HUDEP-2 (cell line): ENCODE measurements around the gene PIGV.

Source experiments
- DNase-seq, 76 experiments: peaks; one replicate each; lab custom pipeline; 2025; ENCODE audit not compliant: unreplicated experiment in 76 of 76; lab: John Stamatoyannopoulos, UW

The PIGV gene

DNA sequence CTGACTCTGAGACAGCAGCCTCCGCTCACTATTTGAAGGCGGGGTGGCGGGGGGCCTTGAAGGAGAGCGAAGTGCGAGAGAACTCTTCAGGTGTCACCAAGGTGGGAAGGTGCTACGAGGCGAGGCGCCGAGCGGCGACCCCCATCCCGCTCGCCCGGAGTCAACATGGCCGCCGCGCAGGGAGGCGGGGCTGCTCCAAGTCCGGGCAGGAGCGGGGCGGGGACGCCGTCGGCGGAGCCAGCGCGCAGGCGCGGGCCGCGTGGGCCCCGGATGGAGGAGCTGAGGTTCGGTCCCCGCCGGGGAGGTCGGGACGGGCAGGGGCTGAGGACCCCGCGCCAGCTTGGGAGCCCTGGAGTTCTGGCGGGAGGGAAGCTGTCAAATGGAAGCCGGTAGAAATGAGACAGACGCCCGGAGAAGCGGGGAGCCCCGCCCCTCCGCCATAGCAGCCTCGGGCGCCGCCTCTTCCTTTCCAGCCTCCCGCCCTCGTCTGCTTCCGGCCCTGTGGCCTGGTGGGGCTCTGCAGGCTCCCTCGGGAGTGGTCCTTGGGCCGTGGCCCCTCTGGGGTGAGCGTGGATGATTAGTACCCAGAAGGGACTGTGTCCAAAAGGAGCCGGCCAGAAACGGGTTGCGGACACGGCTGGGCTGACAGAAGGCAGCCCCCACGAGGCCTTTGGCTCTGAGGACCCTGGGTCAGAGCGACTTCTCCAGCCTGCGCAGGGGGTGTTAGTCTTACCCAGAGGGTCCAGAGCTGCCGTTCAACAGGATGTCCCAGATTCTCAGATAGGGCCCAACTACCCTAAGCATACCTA is at the start of gene PIGV:
TSS of gene PIGV (plus strand) at position 245 of the 809 bp plus-strand sequence. CDS start 2,866 bp downstream, outside the sequence.
- DNase-seq: peak in 71 of 76 experiments; percentile 34 to 95 (median 78)

DNA sequence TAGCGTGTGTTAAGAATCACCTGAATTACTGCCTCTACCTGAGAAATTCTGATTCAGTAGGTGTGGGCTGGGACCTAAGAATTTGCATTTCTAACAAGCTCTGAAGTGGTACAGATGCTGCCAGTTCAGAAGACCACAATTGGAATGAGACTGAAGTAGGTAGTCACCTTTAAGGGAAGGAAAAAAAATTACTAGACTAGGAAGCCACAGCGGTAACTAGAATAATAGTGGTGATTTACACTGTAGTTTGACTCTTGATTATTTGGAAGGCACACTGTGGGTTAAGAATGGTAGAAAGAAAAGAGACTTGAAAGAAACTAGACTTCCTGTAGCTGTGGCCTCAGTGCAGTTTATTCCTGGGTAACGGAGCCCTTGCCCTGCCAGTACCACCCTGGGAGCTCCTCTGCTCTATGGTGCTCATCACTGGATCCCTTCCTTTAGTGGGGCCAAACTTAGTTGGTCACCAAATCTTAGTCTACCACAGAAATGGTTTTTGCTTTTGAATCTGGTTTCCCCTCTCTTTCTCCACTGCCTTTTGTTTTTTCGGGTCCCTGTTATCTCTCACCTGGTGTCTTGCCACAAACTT is 48.3 kb upstream of the PIGV start:
- no peak for DNase-seq

DNA sequence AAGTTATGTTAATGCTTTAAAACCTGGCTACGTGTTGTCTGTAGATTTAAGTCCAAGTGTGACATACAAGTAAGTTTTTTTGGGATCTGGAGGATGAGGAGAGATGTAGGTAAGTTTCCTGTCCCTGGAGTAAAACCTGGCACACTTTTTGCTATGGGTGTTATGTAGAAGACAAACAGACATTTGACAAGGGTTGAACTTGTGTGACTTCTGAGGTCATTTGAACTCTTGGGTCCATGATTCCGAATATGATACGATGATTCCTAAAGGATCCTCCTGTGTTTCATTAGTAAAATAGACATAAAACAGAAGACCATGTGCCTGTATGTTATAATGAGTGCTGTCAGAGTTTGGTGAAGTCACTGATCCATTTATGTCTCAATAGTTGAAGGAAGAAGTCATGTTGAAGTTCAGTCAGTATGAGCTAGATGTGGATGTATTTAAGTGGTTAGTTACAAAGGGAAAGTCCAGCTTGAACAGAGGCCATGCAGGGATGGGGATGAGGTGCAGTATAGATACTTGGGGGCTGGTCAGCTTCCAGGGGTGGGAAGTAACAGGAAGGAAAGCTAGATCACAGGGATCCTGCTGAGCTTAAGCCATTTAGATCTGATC is 47.6 kb upstream of the PIGV start:
- DNase-seq: no peak

DNA sequence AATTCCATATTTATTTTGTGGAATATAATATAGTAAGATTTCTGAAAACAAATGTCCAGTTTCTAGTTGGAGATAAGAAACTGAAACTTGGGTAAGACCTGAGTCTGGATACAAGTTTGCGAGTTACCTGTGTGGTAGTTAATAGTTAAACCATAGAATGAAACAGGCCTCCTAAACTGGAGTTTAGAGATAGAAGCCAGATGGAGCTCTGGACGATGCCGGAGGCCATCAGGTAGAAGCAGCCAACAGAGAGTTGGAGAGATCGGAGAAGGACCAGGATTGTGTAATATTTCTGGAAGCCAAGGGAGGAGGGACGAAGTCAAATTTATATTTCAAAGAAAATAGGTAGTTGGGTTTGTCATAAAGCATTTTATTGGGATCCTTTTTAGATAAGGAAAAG is 46.8 kb upstream of the PIGV start:
- DNase-seq: no peak

DNA sequence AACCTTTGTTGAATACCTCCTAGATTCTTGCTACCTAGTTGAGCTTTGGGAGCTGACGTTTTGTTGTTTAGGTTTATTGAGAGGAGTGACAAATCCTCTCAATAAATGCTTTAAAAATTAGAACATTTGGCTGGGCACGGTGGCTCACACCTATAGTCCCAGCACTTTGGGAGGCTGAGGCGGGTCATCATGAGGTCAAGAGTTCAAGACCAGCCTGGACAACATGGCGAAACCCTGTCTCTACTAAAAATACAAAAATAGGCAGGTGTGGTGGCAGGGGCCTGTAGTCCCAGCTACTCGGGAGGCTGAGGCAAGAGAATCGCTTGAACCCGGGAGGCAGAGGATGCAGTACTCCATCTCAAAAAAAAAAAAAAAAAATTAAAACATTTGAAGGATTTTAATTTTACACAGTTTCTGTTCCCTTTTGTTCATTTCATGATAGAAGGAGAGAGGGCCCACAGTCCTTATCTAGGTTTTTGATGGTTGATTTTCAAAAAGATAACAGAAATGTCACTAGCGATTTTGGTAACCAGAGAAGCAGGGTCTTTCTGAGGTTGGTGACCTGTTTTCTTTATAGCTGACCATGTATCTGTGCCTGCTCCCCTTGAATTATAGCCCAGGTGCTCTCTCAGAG is 44.2 kb upstream of the PIGV start:
- DNase-seq: no peak

DNA sequence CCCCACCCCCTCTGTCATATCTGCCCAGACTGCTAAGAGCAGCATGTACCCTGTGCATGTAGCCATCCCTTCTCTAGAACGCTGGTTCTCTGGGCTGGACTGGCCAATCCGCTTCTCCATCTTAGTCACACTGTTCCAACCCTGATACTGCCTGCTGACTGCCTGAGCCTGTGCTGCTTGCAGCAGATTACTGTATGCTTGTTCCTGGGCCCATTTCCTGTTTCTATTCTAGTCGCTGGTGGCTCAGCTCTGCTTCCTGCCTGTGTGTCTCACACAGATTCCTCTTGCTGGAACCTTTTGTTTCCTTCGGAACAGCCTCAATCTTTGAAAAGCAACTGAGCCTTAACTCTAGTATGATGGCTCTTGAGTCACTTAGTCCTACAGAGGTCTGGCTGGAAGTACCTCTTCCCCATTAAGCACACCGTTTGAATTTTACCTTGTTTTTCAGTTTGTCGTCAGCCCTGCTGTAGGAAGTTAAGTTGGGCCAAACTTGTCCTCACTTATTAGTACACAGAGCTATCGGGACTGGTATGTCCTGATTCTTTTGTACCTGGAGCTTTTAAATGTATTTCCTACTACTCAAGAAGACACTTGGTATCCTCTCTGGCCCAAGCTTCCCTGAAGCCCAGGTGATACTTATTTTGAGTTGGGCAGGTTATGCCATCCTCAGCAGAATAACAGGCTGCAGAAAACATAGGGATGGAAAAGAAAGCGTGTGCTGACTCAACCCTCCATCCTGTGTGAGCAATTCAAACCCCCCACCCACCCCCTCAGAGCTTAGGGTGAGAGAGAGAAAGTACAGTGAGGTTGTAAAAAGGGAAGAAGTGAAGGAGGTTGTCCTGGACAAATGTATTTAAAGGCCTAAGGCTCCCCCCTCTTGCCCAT is 43.4 kb upstream of the PIGV start:
- peak in 74 of 76 experiments; percentile 8 to 90 (median 67) for DNase-seq

DNA sequence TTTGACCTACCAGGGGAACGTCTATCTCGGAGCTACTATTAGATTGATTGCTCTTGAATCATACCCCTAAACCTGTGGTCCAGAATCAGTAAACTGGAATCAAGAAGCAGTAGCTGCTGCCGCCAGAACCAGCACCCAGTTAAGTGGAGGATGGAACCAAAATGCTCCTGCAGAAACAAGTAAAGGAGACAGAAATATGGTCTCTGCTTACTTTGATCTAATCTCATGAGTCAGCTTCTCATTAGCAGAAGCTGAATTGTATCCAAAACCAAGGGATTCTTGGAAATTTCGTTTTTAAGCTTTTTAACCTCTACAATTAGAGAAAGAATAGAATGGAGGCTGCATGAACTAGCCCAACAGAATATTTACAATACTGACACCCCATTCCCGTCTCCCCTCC is 42.6 kb upstream of the PIGV start:
- no peak for DNase-seq

DNA sequence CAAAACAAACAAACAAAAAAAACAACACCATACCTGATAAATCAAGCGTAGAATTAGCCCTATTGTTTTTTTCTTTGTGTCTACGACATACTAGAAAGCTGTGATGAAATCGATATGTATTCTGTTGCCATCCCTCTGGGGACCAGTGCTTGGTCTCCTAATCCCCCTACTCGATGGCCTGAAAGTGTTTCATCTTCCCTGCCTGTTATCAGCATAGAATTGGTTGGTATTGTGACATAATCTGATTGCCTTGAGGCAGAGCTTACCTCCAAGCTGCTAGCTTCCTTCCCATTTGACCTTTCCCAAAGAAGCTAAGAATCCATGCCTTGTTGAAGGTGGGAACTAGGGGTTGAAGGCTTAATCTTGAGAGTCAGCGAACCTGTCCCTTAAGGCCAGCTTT is 40.7 kb upstream of the PIGV start:
- no peak for DNase-seq

DNA sequence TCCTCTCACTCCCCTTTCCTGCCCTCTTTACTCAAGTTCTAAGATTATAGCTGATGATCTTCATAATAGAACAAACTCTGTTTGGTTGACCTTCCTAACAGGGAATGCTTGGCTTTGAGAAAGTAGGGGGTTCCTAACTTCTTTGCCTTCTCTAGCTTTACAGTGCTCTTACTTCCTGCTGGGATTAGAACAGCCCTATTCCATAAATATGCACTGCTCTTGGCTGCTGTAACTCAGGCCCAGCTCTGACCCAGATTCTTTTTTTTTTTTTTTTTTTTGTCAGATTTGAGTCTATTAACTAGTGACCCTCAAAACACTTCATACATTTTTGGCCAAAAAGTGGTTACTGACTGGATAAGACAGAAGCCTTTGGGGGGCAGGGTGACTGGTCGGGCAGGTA is 39.4 kb upstream of the PIGV start:
- no peak for DNase-seq

DNA sequence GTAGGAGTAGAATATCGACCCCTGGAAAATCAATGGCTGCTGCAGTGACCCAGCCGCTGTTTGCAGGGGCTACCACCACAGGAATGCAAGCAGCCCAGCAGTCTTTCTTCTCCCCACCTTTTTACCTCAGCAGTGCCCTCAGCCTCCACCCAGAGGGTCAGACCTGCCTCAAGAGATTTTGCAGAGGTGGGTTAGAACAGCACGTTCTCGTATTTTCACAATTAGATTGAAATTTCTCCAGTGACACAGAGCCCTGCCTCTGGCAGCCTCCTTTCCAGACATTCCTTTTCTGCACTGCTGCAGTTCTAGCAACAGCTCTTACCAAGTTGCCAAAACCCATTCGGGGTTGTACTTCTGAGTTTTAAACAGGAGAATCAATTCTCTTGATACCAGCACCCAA is 38.3 kb upstream of the PIGV start:
- no peak for DNase-seq

DNA sequence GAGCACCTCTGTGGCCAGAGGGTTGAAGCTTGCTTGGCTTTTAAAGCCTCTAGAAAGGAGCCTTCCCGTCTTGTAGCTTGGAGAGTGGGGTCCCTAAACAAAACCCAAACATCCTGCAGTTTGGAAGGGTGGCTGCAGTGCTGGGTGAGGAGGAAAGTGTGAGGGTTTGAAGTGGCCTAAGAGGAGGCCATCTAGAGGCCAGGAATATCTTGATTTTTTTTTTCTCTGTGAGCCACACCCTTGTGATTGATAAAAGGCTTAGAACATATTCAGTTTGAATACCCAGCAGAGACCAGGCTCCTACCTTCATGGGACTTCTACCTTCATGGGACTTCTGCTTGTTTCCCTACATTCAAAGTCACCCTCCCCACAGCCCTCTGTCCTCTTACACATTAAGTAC is 37.3 kb upstream of the PIGV start:
- DNase-seq: peak in 6 of 76 experiments; percentile 8 to 23 (median 12)

DNA sequence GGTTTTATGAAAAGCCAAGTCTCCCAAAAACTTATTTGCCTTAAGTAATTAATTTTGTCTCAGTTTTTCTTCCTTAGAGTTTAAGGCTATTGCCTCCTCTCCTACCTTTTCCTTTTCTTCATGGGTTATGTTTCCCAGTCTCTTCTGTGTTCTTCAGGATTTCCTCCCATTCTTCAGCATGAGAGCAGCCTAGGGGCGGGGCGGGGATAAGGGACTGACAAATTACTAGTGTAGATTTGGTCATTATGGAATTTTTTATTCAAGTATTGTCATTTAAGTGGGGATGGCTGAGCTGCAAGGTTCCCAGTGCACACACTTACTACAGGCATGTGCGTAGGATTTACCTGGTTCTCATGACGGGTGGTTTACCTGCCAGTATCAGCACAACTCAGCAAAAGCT is 35.2 kb upstream of the PIGV start:
- no peak for DNase-seq

DNA sequence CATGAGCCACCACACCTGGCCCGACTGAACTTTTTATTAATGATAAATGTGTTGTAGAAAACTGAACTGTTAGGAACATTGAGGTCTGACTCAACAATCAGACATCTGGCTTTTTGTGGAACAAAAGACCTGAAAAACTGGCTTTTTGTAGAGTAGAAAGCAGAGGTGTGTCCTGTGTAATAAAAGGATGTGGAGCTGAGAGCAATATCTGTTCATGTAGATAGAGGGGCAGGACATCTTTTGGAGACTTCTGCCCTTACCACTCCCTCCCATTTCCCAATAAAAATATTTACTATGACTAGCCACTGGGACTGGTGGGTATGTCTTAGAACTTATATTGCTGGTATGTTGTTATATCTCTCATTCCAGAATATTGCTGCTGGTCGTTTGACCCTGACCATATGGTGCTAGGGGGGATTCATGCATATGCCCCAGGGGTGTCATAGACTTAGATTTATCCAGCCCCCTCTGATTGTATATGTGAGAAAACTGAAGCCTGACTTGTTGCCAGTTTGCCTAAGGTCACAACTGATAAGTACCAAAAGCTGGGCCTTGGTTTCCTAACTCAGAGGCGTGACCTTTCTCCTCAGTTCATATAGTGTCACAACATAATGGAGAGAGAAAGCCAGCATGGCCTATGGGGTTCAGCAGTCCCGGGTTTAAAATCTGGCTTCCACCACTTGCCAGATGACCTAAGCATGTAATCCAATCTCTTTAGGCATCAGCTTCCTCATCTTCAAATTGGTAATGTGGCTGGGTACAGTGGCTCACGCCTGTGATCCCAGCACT is 33.5 kb upstream of the PIGV start:
- DNase-seq: peak in 1 of 76 experiments; percentile 5

DNA sequence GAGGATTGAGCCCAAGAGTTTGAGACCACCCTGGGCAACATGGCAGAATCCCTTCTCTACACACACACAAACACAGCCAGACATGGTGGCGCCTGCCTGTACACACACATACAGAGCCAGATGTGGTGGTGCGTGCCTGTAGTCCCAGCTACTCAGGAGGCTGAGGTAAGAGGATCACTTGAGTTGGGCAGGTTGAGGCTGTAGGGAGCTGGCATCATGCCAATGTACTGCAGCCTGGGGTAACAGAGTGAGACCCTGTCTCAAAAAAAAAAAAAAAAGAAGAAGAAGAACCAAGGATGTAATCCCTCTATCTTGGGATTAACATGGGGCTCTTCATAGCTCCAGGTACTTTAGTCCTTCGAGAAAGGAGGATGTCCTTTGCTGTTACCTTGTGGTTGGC is 29.4 kb upstream of the PIGV start:
- no peak for DNase-seq

DNA sequence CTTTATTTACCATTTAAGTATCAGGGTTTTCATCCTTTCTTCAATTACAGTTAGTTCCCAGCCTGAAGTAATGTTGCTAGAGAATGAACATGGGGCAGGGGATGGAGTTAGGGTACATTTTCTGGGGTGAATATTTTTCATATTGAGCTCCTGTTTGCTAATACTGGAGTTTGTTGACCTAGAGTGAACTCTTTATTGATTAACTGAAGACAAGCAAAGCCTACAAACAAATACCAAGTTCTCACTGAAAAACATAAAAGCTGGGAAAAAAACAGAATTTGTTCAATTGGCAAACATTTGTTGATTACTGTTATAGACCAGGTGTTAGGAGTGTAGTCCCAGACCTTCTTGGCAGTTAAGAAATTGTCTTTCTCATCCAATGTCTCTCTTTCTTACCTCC is 28.2 kb upstream of the PIGV start:
- no peak for DNase-seq

DNA sequence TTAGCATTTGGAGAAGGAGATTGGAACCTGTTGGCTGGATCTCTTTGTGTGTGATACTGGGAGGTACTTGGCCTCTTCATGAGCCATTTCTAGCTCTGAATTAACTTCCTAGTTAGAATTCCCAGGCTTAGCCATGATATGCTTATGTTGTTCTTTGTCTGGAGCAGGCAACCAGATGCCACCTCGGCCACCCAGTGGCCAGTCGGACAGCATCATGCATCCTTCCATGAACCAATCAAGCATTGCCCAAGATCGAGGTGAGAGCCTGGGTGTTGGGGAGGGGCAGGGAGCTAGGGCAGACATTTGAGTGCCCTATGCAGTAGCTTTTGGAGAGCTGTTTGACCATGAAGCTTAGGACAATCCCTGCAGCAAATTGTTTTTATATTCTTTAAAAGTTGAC is 26.5 kb upstream of the PIGV start:
- DNase-seq: no peak

DNA sequence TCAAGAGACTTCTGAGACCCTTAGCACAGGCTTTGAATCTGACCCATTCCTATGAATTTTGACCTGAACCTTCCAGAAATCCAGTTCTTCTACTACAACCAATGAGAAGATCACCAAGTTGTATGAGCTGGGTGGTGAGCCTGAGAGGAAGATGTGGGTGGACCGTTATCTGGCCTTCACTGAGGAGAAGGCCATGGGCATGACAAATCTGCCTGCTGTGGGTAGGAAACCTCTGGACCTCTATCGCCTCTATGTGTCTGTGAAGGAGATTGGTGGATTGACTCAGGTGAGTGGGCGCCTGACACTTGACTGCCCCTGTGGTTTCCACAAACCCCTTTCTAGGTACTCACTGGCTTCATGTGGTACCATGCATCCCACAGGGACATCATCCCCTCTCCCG is 20.0 kb upstream of the PIGV start:
- no peak for DNase-seq

DNA sequence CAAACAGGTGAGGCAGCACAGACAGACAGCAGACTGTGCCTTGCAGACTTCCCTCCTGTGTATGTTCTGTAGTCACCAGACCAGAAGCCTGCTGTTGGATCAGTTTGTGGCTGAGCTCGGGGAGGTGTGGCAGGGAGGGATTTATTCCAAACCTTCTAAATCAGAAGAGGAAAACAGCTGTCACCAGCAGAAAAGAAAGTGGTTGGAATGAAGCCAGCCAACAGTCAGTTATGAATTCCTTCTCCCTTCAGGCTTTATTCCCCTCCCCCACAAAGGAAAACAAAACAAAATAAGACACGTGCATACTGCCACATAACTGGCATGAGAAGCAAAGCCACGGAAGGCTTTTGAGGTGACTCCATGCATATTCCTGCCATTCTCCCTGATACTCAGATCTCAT is 19.0 kb upstream of the PIGV start:
- no peak for DNase-seq

DNA sequence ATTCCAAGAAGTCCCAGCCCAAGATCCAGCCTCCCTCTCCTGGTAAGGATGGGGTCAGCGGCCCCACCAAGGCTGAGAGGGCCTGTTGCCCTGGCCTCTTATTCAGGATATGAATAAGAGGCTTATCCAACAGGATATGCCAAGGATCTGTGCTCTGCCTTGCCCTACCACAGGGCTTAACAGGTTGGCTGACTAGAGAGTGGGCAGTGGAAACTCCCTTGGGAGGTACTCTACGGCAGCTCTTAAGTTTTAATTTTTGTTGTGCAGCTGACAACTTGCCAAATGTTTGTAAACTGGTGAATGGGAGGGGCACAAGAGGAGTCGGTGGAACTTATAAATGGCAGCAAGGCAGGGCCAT is 16.5 kb upstream of the PIGV start:
- DNase-seq: no peak
